Body of pancreas (tissue), 4 donors: ENCODE measurements around the gene C9orf78.

Source experiments
- POLR2A ChIP-seq, 3 donors: fragments of 450-650 bp; IDR thresholded peaks; one replicate each; pipeline ENCODE4 v1.6.1; 2016; ENCODE audit warnings: antibody characterized with exemption in 3 of 3, mild to moderate bottlenecking in 2 of 3
- TF ChIP-seq, protein P1 (sequence below), 7 experiments: fragments of 450-650 bp in 4 of 7; fragments of 200-600 bp in 3 of 7; sonication (generic) in 3 of 7; IDR thresholded peaks; one replicate each; pipeline ENCODE4 v1.5.1; 2016 to 2019; ENCODE audit warnings: antibody characterized with exemption in 7 of 7

DNA sequence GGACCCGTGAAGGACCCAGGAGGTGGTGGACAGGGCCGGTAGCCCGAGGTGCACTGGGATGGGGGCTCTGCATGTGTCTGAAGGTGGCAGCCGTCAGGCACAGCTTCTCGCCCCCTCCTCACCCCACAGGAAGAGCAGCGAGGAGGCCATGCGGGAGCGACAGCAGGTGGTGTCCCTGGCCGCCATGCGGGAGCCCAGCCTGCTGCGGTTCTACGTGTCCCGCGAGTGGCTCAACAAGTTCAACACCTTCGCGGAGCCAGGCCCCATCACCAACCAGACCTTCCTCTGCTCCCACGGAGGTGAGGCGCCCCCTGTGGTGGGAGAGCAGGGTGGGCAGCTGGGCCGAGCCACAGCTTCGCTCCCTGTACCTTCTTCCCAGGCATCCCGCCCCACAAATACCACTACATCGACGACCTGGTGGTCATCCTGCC is 40.1 kb upstream of the C9orf78 start:
- TF ChIP-seq, protein P1, sequence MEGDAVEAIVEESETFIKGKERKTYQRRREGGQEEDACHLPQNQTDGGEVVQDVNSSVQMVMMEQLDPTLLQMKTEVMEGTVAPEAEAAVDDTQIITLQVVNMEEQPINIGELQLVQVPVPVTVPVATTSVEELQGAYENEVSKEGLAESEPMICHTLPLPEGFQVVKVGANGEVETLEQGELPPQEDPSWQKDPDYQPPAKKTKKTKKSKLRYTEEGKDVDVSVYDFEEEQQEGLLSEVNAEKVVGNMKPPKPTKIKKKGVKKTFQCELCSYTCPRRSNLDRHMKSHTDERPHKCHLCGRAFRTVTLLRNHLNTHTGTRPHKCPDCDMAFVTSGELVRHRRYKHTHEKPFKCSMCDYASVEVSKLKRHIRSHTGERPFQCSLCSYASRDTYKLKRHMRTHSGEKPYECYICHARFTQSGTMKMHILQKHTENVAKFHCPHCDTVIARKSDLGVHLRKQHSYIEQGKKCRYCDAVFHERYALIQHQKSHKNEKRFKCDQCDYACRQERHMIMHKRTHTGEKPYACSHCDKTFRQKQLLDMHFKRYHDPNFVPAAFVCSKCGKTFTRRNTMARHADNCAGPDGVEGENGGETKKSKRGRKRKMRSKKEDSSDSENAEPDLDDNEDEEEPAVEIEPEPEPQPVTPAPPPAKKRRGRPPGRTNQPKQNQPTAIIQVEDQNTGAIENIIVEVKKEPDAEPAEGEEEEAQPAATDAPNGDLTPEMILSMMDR (IDR thresholded peaks at IDR 0.05): no peak
- no peak for TF ChIP-seq POLR2A (IDR thresholded peaks at IDR 0.05)
